Fibroblast of villous mesenchyme (primary cell): Measurements from ENCODE around the gene SUPT20HL1. TPM values are rescaled to one million over a fixed set of nuclear protein-coding genes. Genes with fewer than 3 reads are reported as not detected.
"Not testable (repeated sequence)": the region's sequence is repeated elsewhere in the genome, so short reads cannot be mapped to it uniquely, and the experiment has no call there.

Experiments used
- DNase-seq: peaks from one replicate; pipeline ENCODE4 v3.0.0-alpha.2; 2010; ENCODE audit warnings: low read depth
- H3K4me3 ChIP-seq: 2 replicates; pipeline ENCODE4 v1.5.1; 2011; ENCODE audit warnings: low read depth, mild to moderate bottlenecking, low read length
- total RNA-seq: library from RNA; depleted of rRNA; stranded (reverse); fragments of >200 nt; gene quantifications from 2 replicates; pipeline ENCODE4 v1.2.3, GENCODE V29; 2012
- TF ChIP-seq, protein P1 (sequence below): IDR thresholded peaks from 2 replicates; pipeline ENCODE4 v1.5.1; 2012; ENCODE audit warnings: low read depth, mild to moderate bottlenecking, low read length; ENCODE audit not compliant: insufficient read depth

SUPT20HL1 gene
- total RNA-seq, result not detected in 2 replicates

GRCh38 chrX:24360272-24360671, at the start of gene SUPT20HL1:
TSS of gene SUPT20HL1 (plus strand) at chrX:24360639. CDS start at chrX:24362761, 2,122 bp downstream.
- TF ChIP-seq, protein P1, sequence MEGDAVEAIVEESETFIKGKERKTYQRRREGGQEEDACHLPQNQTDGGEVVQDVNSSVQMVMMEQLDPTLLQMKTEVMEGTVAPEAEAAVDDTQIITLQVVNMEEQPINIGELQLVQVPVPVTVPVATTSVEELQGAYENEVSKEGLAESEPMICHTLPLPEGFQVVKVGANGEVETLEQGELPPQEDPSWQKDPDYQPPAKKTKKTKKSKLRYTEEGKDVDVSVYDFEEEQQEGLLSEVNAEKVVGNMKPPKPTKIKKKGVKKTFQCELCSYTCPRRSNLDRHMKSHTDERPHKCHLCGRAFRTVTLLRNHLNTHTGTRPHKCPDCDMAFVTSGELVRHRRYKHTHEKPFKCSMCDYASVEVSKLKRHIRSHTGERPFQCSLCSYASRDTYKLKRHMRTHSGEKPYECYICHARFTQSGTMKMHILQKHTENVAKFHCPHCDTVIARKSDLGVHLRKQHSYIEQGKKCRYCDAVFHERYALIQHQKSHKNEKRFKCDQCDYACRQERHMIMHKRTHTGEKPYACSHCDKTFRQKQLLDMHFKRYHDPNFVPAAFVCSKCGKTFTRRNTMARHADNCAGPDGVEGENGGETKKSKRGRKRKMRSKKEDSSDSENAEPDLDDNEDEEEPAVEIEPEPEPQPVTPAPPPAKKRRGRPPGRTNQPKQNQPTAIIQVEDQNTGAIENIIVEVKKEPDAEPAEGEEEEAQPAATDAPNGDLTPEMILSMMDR, result no peak
- no peak within 1 kb of the TSS for H3K4me3 ChIP-seq
- DNase-seq, result no peak

GRCh38 chrX:24310916-24311315, 49.5 kb upstream of the SUPT20HL1 start:
- not testable (repeated sequence) for H3K4me3 ChIP-seq

GRCh38 chrX:24311507-24312248, 48.8 kb upstream of the SUPT20HL1 start:
- H3K4me3 ChIP-seq, DNase-seq: not testable (repeated sequence)

More at GRCh38 chrX:24310916-24311315, 49.5 kb upstream of the SUPT20HL1 start:
- DNase-seq, result not testable (repeated sequence)

- not testable (repeated sequence) for H3K4me3 ChIP-seq, DNase-seq
Measured at GRCh38 chrX:24312249-24312607, 48.2 kb upstream of the SUPT20HL1 start.

- TF ChIP-seq, protein P1, result no peak
- no peak for DNase-seq
- H3K4me3 ChIP-seq, result no peak within 1 kb of the TSS
Measured at GRCh38 chrX:24314019-24314635, 46.3 kb upstream of the SUPT20HL1 start, which contains the start of gene SUPT20HL2. TSS of gene SUPT20HL2 (minus strand) at chrX:24314069. CDS start at chrX:24313315, 754 bp downstream.

DNA sequence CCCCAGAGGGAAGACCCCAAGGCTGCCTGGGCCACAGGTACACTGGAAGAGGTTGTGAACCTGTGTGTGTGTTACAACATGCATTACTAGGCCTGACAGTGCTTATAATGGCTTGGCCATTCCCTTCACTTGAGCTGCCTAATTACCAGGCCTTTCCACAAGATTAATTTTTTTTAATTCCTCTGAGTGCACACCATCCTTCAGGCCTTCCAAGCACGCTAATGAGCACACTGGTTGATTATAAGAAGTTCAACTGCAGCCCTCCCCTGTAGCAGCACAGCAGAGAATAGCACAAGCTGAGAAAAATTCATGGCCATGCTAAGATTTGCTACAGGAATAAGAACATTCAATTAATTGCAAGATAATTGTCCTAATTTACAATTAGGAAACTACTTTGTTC, 44.3 kb upstream of the SUPT20HL1 start:
- DNase-seq, result no peak
- TF ChIP-seq, protein P1, result no peak
- H3K4me3 ChIP-seq, result no peak overlapping the region

GRCh38 chrX:24317567-24317966, 42.9 kb upstream of the SUPT20HL1 start:
- DNase-seq, result no peak
- TF ChIP-seq, protein P1, result no peak
- no peak overlapping the region for H3K4me3 ChIP-seq

DNA sequence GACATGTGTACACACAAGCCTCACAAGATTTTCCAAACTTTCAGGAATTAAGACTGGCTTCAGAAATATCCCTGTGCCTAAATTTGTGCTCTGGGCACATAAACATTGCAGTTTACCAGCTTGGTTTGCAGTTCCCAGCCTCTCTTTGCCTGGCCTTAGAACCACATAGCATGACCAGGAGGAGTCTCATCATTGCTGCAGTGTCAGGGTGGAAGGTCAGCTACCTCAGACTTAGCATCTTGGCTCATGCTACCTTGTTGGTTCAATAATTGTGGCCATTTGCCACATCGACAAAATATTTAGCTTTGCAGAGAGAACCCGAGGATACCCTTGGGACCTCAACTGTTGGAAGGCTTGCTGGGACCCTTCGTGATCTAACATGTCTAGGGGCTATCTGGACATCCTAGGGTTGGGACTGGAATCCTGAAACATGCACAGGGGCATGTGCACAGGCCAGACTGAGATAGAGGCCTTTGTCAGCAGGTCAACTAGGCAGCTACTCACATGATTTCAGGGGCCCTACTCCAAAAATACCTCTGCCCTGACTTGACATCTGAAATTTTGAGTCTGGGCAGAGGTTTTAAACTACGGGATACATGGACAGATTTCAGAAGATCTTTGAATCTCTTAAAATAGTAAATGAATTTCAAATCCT, 38.6 kb upstream of the SUPT20HL1 start:
- TF ChIP-seq, protein P1, result no peak

More for the DNA sequence above, 38.6 kb upstream of the SUPT20HL1 start:
- no peak overlapping the region for H3K4me3 ChIP-seq
- no peak for DNase-seq
